ENCODE measurements around the gene MROH7. TPM values are rescaled to one million over a fixed set of nuclear protein-coding genes. Genes with fewer than 3 reads are reported as not detected.

Gene MROH7
- total RNA-seq, 1 donor from 2014 or later = 0.21 TPM

DNA sequence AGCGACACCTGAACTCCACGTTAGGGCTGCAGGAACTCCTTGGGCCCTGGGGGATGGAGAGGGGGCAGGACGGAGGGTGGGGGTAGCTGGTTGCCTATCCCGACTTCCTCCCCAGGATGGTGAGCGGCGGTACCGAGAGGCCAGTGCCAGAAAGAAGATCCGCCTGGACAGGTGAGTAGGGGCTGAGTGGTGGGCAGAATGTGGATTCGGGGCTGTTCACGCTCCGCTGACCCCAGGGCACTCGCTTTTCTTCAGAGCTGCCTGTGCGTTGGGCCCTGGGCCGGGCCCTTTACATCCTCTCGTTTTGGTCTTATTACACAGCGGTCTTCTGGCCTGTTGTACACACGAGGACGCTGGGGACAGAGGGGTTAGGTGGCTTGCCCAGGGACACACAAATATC lies 39.0 kb upstream of the MROH7 start:
- peaks cover 22% of the 10 kb centered on the region for H3K4me1 Mint-ChIP-seq
- H3K4me3 ChIP-seq = no peak overlapping the region
- H4K20me1 ChIP-seq (ENCODE audit: low read depth) = no peaks in the 10 kb centered on the region
- H3K9ac ChIP-seq = no peak overlapping the region
- no peaks in the 10 kb centered on the region for H3K27me3 ChIP-seq
- no peaks in the 10 kb centered on the region for H3K9me3 ChIP-seq (ENCODE audit: low read depth)
- no peaks in the 10 kb centered on the region for H3F3A ChIP-seq (ENCODE audit: low read depth)
- no peak overlapping the region for H2AFZ ChIP-seq (replicated peaks)
- H3K4me3 Mint-ChIP-seq = no peak overlapping the region
- no peak for DNase-seq (ENCODE audit: low spot score)
- H3K36me3 Mint-ChIP-seq = no peaks in the 10 kb centered on the region
- TF ChIP-seq EZH2phosphoT487 (IDR thresholded peaks at IDR 0.05) (no peak), EZH2 (IDR thresholded peaks at IDR 0.05) (no peak)
- TF ChIP-seq, protein P1, sequence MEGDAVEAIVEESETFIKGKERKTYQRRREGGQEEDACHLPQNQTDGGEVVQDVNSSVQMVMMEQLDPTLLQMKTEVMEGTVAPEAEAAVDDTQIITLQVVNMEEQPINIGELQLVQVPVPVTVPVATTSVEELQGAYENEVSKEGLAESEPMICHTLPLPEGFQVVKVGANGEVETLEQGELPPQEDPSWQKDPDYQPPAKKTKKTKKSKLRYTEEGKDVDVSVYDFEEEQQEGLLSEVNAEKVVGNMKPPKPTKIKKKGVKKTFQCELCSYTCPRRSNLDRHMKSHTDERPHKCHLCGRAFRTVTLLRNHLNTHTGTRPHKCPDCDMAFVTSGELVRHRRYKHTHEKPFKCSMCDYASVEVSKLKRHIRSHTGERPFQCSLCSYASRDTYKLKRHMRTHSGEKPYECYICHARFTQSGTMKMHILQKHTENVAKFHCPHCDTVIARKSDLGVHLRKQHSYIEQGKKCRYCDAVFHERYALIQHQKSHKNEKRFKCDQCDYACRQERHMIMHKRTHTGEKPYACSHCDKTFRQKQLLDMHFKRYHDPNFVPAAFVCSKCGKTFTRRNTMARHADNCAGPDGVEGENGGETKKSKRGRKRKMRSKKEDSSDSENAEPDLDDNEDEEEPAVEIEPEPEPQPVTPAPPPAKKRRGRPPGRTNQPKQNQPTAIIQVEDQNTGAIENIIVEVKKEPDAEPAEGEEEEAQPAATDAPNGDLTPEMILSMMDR (IDR thresholded peaks at IDR 0.05) = no peak
- H3K4me1 ChIP-seq = no peaks in the 10 kb centered on the region
- H3K4me2 ChIP-seq = no peak overlapping the region
- H3K27me3 Mint-ChIP-seq (ENCODE audit: insufficient read depth, low read depth) = peaks cover 6% of the 10 kb centered on the region
- H3K27ac ChIP-seq = no peak overlapping the region
- no peaks in the 10 kb centered on the region for H3K79me2 ChIP-seq (ENCODE audit: low read depth)
- no peaks in the 10 kb centered on the region for H3K9me3 Mint-ChIP-seq
- peak overlapping the region; percentile 57 for H3K27ac Mint-ChIP-seq
- no peaks in the 10 kb centered on the region for H3K36me3 ChIP-seq

DNA sequence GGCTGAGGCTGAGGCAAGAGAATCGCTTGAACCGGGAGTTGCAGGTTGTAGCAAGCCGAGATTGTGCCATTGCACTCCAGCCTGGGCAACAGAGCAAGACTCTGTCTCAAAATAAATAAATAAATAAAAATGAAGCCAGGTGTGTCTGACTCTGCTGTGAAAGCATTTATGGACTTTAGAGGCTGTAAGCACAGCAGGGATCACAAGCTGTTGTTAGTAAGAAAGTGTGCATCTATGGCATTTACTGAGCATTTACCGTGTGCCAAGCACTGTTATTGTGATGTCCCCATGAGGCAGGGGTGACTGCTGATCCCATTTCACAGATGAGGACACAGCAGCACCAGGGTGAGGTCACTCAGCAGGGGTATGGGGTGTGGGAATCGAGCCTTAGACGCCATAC lies 38.3 kb upstream of the MROH7 start:
- H3K27ac ChIP-seq = no peak overlapping the region
- no peaks in the 10 kb centered on the region for H3K36me3 ChIP-seq
- no peaks in the 10 kb centered on the region for H3K36me3 Mint-ChIP-seq
- H3F3A ChIP-seq (ENCODE audit: low read depth) = no peaks in the 10 kb centered on the region
- TF ChIP-seq EZH2 (IDR thresholded peaks at IDR 0.05) (no peak), EZH2phosphoT487 (IDR thresholded peaks at IDR 0.05) (no peak)
- TF ChIP-seq, protein P1 (IDR thresholded peaks at IDR 0.05) = no peak
- H3K4me1 ChIP-seq = no peaks in the 10 kb centered on the region
- no peak overlapping the region for H3K4me3 Mint-ChIP-seq
- no peaks in the 10 kb centered on the region for H3K27me3 ChIP-seq
- H3K9me3 Mint-ChIP-seq = no peaks in the 10 kb centered on the region
- no peaks in the 10 kb centered on the region for H4K20me1 ChIP-seq (ENCODE audit: low read depth)
- no peak for DNase-seq (ENCODE audit: low spot score)
- H2AFZ ChIP-seq (replicated peaks) = no peak overlapping the region
- H3K4me2 ChIP-seq = no peak overlapping the region
- no peaks in the 10 kb centered on the region for H3K79me2 ChIP-seq (ENCODE audit: low read depth)
- peaks cover 20% of the 10 kb centered on the region for H3K4me1 Mint-ChIP-seq
- H3K27ac Mint-ChIP-seq = no peak overlapping the region
- peaks cover 6% of the 10 kb centered on the region for H3K27me3 Mint-ChIP-seq (ENCODE audit: insufficient read depth, low read depth)
- no peak overlapping the region for H3K4me3 ChIP-seq
- no peak overlapping the region for H3K9ac ChIP-seq
- H3K9me3 ChIP-seq (ENCODE audit: low read depth) = no peaks in the 10 kb centered on the region

DNA sequence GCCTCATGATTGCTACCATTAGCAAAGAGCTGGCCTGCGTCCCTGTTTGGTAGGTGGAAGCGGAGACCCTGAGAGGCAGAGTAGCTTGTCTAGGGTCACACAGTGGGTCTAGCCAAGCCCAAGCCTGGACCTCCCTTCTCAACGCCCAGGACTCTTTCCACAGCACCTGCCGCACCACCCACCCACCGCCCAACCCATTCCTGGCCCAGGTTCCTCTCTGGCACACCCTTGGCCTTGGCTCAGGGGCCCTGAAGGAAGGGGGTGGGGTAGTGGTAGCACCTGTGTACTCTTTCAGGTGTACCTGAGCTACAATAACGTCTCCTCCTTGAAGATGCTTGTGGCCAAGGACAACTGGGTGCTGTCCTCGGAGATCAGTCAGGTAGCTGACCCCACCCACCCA lies 37.5 kb upstream of the MROH7 start:
- peak overlapping the region; percentile 17 for H3K27ac Mint-ChIP-seq

More for the DNA sequence above, 37.5 kb upstream of the MROH7 start:
- no peaks in the 10 kb centered on the region for H3F3A ChIP-seq (ENCODE audit: low read depth)
- H3K27ac ChIP-seq = no peak overlapping the region
- no peaks in the 10 kb centered on the region for H4K20me1 ChIP-seq (ENCODE audit: low read depth)
- Mint-ChIP-seq H3K4me1 (peaks cover 23% of the 10 kb centered on the region), H3K4me3 (no peak overlapping the region), H3K9me3 (no peaks in the 10 kb centered on the region), H3K36me3 (no peaks in the 10 kb centered on the region), H3K27me3 (ENCODE audit: insufficient read depth, low read depth) (peaks cover 8% of the 10 kb centered on the region)
- no peaks in the 10 kb centered on the region for H3K9me3 ChIP-seq (ENCODE audit: low read depth)
- TF ChIP-seq EZH2 (IDR thresholded peaks at IDR 0.05) (no peak), EZH2phosphoT487 (IDR thresholded peaks at IDR 0.05) (no peak)
- TF ChIP-seq, protein P1 (IDR thresholded peaks at IDR 0.05) = no peak
- no peak overlapping the region for H3K9ac ChIP-seq
- no peak overlapping the region for H3K4me2 ChIP-seq
- no peak for DNase-seq (ENCODE audit: low spot score)
- no peaks in the 10 kb centered on the region for H3K4me1 ChIP-seq
- H3K27me3 ChIP-seq = no peaks in the 10 kb centered on the region
- no peak overlapping the region for H3K4me3 ChIP-seq
- no peaks in the 10 kb centered on the region for H3K79me2 ChIP-seq (ENCODE audit: low read depth)
- H2AFZ ChIP-seq (replicated peaks) = no peak overlapping the region
- no peaks in the 10 kb centered on the region for H3K36me3 ChIP-seq

Measured in neural progenitor cell (in vitro differentiated cells).